Skeletal muscle cell (primary cell): ENCODE data around the gene PRPF8.

ENCODE experiments used
- DNase-seq: peaks from one replicate; pipeline ENCODE4 v3.0.0-alpha.2; 2010; ENCODE audit warnings: low read depth
- H3K4me3 ChIP-seq: 2 replicates; pipeline ENCODE4 v1.5.1; 2011; ENCODE audit warnings: low read depth, mild to moderate bottlenecking, control low read depth, low read length, moderate library complexity

The PRPF8 gene

DNA sequence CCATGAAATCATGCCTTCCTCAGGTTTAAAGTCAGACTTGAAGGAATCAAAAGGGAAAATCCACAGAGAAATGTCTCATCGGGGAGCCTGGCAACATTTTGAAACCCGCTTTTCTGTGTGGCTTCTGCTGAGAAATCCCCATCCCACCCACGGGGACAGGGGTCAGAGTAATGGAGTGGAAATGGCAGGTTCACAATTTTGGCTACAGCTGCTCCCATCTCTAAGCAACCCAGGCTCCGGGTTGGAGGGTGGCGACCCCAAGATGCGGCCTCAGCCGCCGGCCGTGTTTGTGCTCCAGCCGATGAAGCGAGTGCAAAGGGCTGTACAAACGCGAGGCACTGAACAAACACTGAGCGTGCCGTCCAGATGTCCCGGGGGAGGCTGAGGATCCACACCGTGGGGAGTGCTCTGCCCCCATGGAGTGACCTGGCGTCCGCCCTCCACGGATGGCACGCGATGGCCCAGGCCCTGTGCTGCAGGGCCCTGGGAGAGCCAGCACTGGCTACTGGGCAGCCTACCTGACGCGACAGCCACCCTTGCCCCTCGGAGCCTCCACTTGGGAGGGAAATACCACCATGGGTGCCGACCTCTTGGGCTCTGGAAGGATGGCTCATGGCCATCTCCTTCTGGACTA, 78.2 kb downstream of the PRPF8 start:
- no peak for DNase-seq
- no peak overlapping the region for H3K4me3 ChIP-seq

DNA sequence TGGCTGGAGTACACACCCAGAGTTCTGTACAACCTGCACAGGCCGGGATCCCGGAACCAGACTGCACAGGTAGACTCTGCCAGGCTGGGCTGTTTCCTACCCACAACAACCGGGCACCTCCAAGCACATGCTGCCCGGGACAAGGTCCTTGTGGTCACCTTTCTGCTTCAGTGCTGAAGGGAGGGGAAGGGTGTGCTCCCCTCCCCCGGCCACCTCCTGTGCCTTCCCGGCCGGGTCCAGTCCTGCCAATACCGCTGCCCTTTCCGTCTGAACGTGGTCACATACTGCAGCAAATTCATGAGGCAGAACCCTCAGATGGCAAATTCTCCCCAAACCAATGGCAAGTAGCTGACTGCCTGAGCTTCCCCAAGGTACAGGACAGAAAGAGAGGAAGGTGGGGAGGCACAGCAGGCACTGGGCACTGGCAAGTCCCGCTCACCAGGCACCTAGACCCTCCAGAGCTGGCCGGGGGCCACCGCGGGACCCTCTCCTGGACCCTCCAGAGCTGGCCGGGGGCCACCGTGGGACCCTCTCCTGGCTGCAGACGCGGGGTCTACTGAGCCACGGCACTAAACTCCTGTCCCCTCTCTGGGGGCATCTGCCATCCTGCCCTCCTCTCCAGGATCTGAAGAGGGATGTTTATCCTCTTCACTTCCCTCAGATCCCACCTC, 78.9 kb downstream of the PRPF8 start:
- H3K4me3 ChIP-seq: no peak overlapping the region
- DNase-seq: no peak

DNA sequence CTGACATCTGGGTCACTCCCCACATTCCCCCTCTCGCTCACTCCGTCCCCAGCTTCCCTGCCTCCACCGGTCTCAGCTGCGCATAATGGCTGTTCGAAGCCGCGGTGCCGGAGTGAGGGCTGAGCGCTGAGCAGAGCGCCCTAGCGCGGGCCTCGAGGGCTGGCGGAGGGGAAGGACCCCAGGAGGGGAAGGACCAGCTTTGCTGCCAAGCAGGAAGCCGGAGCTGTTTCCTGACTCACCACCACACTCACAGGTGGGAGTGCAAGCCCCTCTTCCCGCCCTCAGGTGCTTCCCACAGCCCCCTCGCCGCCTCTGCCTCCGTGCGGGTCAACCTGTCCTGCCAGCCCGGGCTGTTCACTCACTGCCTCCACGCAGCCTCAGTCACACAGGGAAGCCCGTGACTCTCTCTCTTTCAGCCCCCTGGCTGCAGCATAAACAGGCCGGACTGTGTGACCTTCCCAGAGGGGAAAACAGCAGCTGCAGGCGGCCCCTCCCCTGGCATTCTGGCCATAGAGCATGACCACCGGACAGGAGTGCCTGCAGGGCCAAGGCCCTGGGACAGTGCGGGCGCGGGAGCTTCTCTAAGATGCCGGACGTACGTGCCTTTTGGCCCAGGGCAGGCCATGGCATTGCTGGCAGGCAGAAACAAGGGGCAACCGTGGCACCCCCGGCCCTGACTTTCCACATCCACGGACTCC, 79.7 kb downstream of the PRPF8 start:
- DNase-seq: no peak
- H3K4me3 ChIP-seq: no peak overlapping the region

DNA sequence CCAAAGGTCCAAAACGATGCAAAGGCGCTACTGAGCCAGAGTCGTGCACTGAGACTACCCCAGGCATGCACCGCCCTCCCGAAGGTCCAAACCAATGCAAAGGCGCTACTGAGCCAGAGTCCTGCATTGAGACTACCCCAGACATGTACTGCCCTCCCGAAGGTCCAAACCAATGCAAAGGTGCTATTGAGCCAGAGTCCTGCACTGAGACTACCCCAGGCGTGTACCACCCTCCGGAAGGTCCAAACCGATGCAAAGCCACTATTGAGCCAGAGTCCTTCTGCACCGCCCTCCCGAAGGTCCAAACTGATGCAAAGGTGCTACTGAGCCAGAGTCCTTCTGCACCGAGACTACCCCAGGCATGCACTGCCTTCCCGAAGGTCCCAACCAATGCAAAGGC, 83.1 kb downstream of the PRPF8 start:
- H3K4me3 ChIP-seq: no peak overlapping the region
- no peak for DNase-seq
